Measurements from ENCODE around the gene PRRG2. TPM values are rescaled to one million over a fixed set of nuclear protein-coding genes. Genes with fewer than 3 reads are reported as not detected.

The PRRG2 gene
- total RNA-seq = not detected

- Histone ChIP-seq H3K4me1 (peaks cover 5 to 11% of the 10 kb centered on the region in 2 donors), H3K4me3 (peak within 1 kb of the TSS; percentile 73 to 78), H3K27me3 (no peaks in the 10 kb centered on the region), H3K36me3 (peaks cover 0 to 3% of the 10 kb centered on the region in 2 donors), H3K9me3 (no peaks in the 10 kb centered on the region), H3K27ac (peak within 1 kb of the TSS; percentile 58 to 65)
- DNase-seq (ENCODE audit: low spot score in 2 of 2) = no peak
- intact Hi-C loops (cut with DNase I) = no loop called here
- no peak for TF ChIP-seq CTCF (IDR thresholded peaks at IDR 0.05)
Measured at GRCh38 chr19:49581007-49581508, at the start of gene PRRG2. PRRG2 (plus strand) TSS chr19:49581316; CDS start chr19:49583220, 1,904 bp downstream.

- H3K27me3 ChIP-seq = no peaks in the 10 kb centered on the region
- peak overlapping the region in 1 of 2 donors; percentile 17 for H3K27ac ChIP-seq
- intact Hi-C loops (cut with DNase I) = no loop called here
- TF ChIP-seq CTCF (IDR thresholded peaks at IDR 0.05) = peak in 1 of 3 experiments; percentile 11
- peak in 1 of 2 donors; percentile 84 for DNase-seq (ENCODE audit: low spot score in 2 of 2)
- H3K4me1 ChIP-seq = peaks cover 6 to 14% of the 10 kb centered on the region in 2 donors
- no peaks in the 10 kb centered on the region for H3K9me3 ChIP-seq
- H3K4me3 ChIP-seq = peak overlapping the region; percentile 51 to 68
- H3K36me3 ChIP-seq = peaks cover 31 to 41% of the 10 kb centered on the region in 2 donors
Measured at GRCh38 chr19:49533551-49534488, 47.3 kb upstream of the PRRG2 start.

- TF ChIP-seq CTCF (IDR thresholded peaks at IDR 0.05) = no peak
- no peak for DNase-seq (ENCODE audit: low spot score in 2 of 2)
Measured at GRCh38 chr19:49534632-49535385, 46.3 kb upstream of the PRRG2 start.

GRCh38 chr19:49536921-49537462 is 44.1 kb upstream of the PRRG2 start:
- intact Hi-C loops (cut with DNase I) = no loop called here
- H3K9me3 ChIP-seq = no peaks in the 10 kb centered on the region
- peaks cover 6 to 14% of the 10 kb centered on the region in 2 donors for H3K4me1 ChIP-seq
- no peak for DNase-seq (ENCODE audit: low spot score in 2 of 2)
- H3K36me3 ChIP-seq = peaks cover 50 to 51% of the 10 kb centered on the region in 2 donors
- no peaks in the 10 kb centered on the region for H3K27me3 ChIP-seq
- H3K4me3 ChIP-seq = no peak overlapping the region
- no peak overlapping the region for H3K27ac ChIP-seq
- no peak for TF ChIP-seq CTCF (IDR thresholded peaks at IDR 0.05)

More at GRCh38 chr19:49534632-49535385, 46.3 kb upstream of the PRRG2 start:
- Histone ChIP-seq H3K9me3 (no peaks in the 10 kb centered on the region), H3K27me3 (no peaks in the 10 kb centered on the region), H3K4me3 (no peak overlapping the region), H3K36me3 (peaks cover 40 to 50% of the 10 kb centered on the region in 2 donors), H3K27ac (no peak overlapping the region), H3K4me1 (peaks cover 6 to 14% of the 10 kb centered on the region in 2 donors)
- intact Hi-C loops (cut with DNase I) = no loop called here

- H3K27ac ChIP-seq = no peak overlapping the region
- intact Hi-C loops (cut with DNase I) = no loop called here
- DNase-seq (ENCODE audit: low spot score in 2 of 2) = no peak
- peaks cover 0 to 8% of the 10 kb centered on the region in 2 donors for H3K4me1 ChIP-seq
- no peaks in the 10 kb centered on the region for H3K9me3 ChIP-seq
- no peak for TF ChIP-seq CTCF (IDR thresholded peaks at IDR 0.05)
- H3K36me3 ChIP-seq = peaks cover 50 to 59% of the 10 kb centered on the region in 2 donors
- no peak overlapping the region for H3K4me3 ChIP-seq
- H3K27me3 ChIP-seq = no peaks in the 10 kb centered on the region
Measured at GRCh38 chr19:49538643-49539042, 42.5 kb upstream of the PRRG2 start.
